NCI-H345 (cell line): ENCODE results near the gene FAM240A.
"Not testable (repeated sequence)": the region's sequence is repeated elsewhere in the genome, so short reads cannot be mapped to it uniquely, and the experiment has no call there.

Source experiments
- DNase-seq: peaks from one replicate; lab custom pipeline; 2025; lab: John Stamatoyannopoulos, UW

Gene FAM240A

GRCh38 chr3:46586738-46587246 is 25.5 kb upstream of the FAM240A start:
- DNase-seq: no peak

GRCh38 chr3:46587268-46587667 is 25.1 kb upstream of the FAM240A start:
- not testable (repeated sequence) for DNase-seq

GRCh38 chr3:46593274-46593862 is 19.0 kb upstream of the FAM240A start:
- DNase-seq: no peak

- no peak for DNase-seq
Measured at GRCh38 chr3:46593979-46594378, 18.3 kb upstream of the FAM240A start.

- no peak for DNase-seq
Measured at GRCh38 chr3:46594723-46595122, 17.6 kb upstream of the FAM240A start.

GRCh38 chr3:46595819-46596314 is 16.5 kb upstream of the FAM240A start:
- no peak for DNase-seq

- no peak for DNase-seq
Measured at GRCh38 chr3:46599590-46599989, 12.7 kb upstream of the FAM240A start.

- DNase-seq: no peak
Measured at GRCh38 chr3:46603446-46604046, 8.8 kb upstream of the FAM240A start.

GRCh38 chr3:46604127-46604526 is 8.2 kb upstream of the FAM240A start:
- no peak for DNase-seq

- no peak for DNase-seq
Measured at GRCh38 chr3:46607603-46608028, 4.7 kb upstream of the FAM240A start.

- no peak for DNase-seq
Measured at GRCh38 chr3:46609212-46609721, 3.1 kb upstream of the FAM240A start.

GRCh38 chr3:46609944-46610722 is 2.2 kb upstream of the FAM240A start:
- no peak for DNase-seq

GRCh38 chr3:46613313-46614005 is 1.1 kb downstream of the FAM240A start:
- no peak for DNase-seq

GRCh38 chr3:46614431-46614830 is 2.1 kb downstream of the FAM240A start:
- DNase-seq: no peak

- DNase-seq: no peak
Measured at GRCh38 chr3:46615050-46615775, 2.9 kb downstream of the FAM240A start.

GRCh38 chr3:46615976-46616375 is 3.7 kb downstream of the FAM240A start:
- DNase-seq: no peak

GRCh38 chr3:46617941-46618340 is 5.6 kb downstream of the FAM240A start:
- DNase-seq: no peak

- no peak for DNase-seq
Measured at GRCh38 chr3:46619845-46620778, 7.8 kb downstream of the FAM240A start.

GRCh38 chr3:46624533-46624932 is 12.2 kb downstream of the FAM240A start:
- DNase-seq: no peak

- peak; percentile 5 for DNase-seq
Measured at GRCh38 chr3:46624975-46625490, 12.7 kb downstream of the FAM240A start.
